ENCODE data around the gene DRAM1. TPM values are rescaled to one million over a fixed set of nuclear protein-coding genes. Genes with fewer than 3 reads are reported as not detected.
"Not testable (repeated sequence)": the region's sequence is repeated elsewhere in the genome, so short reads cannot be mapped to it uniquely, and the experiment has no call there.

The DRAM1 gene
- total RNA-seq, 1 donor from 2014 or later: 27.4 TPM

- DNase-seq (ENCODE audit: low read depth, low spot score): no peak
Observed at GRCh38 chr12:101859664-101860607, 17.4 kb upstream of the DRAM1 start.

DNA sequence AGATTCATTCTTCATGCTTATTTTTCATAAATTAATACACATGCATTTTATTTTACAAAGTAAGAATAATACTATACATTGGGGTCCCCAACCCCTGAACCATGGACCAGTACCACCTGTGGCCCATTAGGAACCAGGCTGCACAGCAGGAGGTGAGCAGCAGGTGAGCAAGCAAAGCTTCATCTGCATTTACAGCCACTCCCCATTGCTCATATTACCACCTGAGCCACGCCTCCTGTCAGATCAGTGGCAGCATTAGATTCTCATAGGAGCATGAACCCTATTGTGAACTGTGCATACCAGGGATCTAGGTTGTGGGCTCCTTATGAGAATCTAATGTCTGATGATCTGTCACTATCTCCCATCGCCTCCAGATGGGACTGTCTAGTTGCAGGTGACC, 15.7 kb upstream of the DRAM1 start:
- DNase-seq (ENCODE audit: low read depth, low spot score): not testable (repeated sequence)

- no peak for DNase-seq (ENCODE audit: low read depth, low spot score)
Observed at GRCh38 chr12:101862245-101862644, 15.1 kb upstream of the DRAM1 start.

GRCh38 chr12:101863981-101864380, 13.4 kb upstream of the DRAM1 start:
- DNase-seq (ENCODE audit: low read depth, low spot score): no peak

GRCh38 chr12:101866615-101867373, 10.6 kb upstream of the DRAM1 start:
- DNase-seq (ENCODE audit: low read depth, low spot score): no peak

- DNase-seq (ENCODE audit: low read depth, low spot score): not testable (repeated sequence)
Observed at GRCh38 chr12:101867619-101868018, 9.8 kb upstream of the DRAM1 start.

GRCh38 chr12:101870925-101871324, 6.5 kb upstream of the DRAM1 start:
- no peak for DNase-seq (ENCODE audit: low read depth, low spot score)

- DNase-seq (ENCODE audit: low read depth, low spot score): no peak
Observed at GRCh38 chr12:101875162-101875561, 2.2 kb upstream of the DRAM1 start.

- no peak for DNase-seq (ENCODE audit: low read depth, low spot score)
Observed at GRCh38 chr12:101876322-101876860, 989 bp upstream of the DRAM1 start.

GRCh38 chr12:101877806-101878242, 444 bp downstream of the DRAM1 start:
- no peak for DNase-seq (ENCODE audit: low read depth, low spot score)

GRCh38 chr12:101878243-101878821, 952 bp downstream of the DRAM1 start:
- no peak for DNase-seq (ENCODE audit: low read depth, low spot score)

GRCh38 chr12:101880769-101881168, 3.4 kb downstream of the DRAM1 start:
- no peak for DNase-seq (ENCODE audit: low read depth, low spot score)

DNA sequence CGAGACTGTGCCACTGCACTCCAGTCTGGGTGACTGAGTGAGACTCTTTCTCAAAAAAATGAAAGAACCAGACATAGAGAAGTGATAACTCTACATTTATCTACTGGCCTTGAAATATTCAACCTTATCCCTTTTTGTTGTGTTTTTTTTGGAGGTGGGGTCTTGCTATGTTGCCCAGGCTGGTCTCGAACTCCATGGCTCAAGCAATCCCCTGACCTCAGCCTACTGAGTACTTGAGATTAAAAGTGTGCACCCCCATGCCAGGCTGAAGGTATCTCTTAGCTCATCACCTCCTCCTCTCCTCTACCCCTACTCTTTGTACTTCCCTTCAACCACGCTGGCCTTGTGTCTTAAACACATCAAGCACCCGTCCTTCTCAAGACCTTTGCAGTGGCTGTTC, 3.8 kb downstream of the DRAM1 start:
- DNase-seq (ENCODE audit: low read depth, low spot score): no peak

DNA sequence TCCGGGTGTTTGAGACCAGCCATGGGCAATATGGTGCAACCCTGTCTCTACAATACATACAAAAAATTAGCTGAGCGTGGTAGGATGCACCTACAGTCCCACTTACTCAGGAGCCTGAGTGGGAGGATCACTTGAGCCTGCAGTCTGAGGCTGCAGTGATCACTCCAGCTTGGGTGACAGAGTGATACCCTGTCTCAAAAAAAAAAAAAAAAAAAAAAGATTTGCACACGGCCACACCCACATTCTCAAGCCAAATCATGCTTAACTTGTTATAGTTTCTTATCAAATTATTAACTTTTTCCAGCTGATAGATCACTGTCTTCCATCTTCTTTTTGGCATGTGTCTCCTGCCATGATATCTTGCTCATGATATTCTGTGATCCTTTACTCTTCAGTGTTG, 6.8 kb downstream of the DRAM1 start:
- no peak for DNase-seq (ENCODE audit: low read depth, low spot score)

DNA sequence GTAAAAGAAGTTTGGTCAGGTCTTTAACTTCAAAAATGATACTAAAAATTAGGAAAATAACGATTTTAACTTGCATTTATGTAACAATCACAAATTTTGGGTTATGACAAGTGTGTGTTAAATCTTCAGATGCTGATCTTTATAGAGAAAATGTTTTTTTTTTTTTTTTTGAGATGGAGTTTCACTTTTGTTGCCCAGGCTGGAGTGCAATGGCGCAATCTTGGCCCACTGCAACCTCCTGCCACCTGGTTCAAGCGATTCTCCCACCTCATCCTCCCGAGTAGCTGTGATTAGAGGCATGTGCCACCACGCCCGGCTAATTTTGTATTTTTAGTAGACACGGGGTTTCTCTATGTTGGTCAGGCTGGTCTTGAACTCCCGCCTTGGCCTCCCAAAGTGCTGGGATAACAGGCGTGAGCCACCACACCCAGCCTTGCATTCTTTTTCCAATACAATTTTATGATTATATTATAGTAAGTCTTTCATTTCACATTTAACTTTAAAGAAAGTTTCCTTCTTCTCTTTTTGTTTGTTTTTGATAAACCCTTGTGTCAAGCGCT, 7.5 kb downstream of the DRAM1 start:
- DNase-seq (ENCODE audit: low read depth, low spot score): not testable (repeated sequence)

GRCh38 chr12:101885912-101886561, 8.7 kb downstream of the DRAM1 start:
- no peak for DNase-seq (ENCODE audit: low read depth, low spot score)

DNA sequence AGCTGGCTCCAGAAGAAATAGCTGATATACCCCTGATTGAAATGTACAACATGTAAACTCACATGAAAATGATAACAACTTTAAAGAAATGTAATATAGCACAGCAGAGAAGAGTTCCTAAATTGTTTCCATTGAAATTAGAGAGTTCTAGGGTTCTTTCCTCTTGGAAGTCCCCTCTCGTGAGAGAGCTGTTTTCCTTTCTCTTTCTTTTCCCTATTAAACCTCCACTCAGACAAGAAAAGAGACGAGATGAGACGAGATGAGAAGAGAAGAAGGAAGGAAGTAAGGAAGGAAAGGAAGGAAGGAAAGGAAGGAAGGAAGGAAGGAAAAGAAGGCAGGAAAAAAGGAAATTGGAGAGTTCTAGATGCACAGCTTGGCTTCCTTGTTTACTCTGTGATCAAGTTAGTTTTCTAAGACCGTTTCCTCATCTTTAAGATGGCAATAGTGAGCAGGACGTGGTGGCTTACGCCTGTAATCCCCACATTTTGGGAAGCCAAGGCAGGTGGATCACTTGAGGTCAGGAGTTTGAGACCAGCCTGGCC, 11.9 kb downstream of the DRAM1 start:
- no peak for DNase-seq (ENCODE audit: low read depth, low spot score)

DNA sequence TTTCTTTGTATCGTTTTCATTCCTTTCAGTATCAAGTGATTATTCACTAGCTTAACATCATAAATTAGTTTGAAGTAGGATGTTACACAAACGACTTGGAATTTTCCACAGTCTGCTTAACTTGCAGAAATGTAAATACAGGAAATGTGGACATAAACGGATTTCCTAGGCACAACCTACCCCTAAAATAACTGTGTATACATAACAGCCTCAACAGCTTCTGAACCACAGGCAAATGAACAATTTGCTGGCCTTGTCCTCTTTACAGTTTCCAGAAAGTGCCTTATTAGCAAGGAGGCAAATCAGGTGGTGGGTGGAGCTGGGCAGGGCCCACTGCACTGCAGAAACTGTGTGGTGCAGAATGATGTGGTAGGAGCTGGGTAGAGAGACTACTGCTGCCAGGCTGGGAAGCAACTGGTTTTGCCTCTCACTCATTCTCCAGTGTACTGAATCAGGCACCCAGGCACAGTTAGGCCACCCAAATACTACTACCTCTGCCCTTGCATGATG, 14.1 kb downstream of the DRAM1 start:
- peak; percentile 71 for DNase-seq (ENCODE audit: low read depth, low spot score)

GRCh38 chr12:101892794-101893193, 15.4 kb downstream of the DRAM1 start:
- no peak for DNase-seq (ENCODE audit: low read depth, low spot score)

DNA sequence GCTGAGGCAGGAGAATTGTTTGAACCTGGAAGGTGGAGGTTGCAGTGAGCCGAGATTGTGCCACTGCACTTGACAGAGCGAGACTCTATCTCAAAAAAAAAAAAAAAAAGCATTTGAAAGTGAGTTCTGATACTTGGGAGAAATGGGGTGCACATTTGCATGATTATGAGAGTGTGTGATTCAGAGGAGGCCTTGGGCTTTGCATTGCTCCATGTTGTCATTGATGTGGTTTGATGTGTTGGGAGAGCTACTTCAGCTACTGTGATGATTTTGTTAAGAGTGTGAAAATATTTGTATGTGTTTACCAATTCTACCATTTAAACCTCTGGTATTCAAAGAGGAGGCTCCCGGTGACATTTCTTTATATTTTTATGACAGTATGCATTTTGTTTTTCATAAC, 24.4 kb downstream of the DRAM1 start:
- DNase-seq (ENCODE audit: low read depth, low spot score): no peak

Data from pulmonary artery endothelial cell (primary cell).